ENCODE results near the gene ZNF844.
"Not testable (repeated sequence)": the region's sequence is repeated elsewhere in the genome, so short reads cannot be mapped to it uniquely, and the experiment has no call there.

ZNF844 gene

DNA sequence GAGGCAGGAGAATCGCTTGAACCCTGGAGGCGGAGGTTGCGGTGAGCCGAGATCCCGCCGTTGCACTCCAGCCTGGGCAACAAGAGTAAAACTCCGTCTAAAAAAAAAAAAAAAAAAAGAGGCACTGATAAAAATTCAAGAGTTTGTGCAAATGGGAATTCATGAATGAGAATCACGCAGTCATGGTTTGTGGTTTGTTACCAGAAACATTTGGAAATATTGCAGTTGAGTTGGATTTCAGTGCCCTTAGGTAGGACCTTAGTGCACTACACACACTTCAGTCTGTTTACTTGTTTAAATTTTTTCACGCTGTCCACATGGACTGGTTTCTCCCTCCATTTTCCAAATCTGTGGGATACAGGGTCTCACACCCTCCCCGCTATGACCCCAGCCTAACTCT is 28.4 kb downstream of the ZNF844 start:
- DNase-seq: no peak

DNA sequence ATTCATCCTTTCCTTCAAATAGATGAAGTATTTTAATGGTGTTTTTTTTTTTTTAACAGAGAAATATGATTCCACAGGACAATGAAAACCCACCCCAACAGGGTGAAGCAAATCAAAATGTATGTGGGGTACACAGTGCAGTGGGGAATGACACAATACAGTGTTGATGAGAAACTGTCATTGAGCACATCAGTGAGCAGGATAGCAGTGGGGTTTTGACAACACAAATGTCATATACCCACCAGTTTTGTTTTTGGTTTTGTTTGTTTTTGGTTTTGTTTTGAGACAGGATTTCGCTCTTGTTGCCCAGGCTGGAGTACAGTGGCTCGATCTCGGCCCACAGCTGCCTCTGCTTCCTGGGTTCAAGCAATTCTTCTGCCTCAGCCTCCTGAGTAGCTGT is 29.2 kb downstream of the ZNF844 start:
- no peak for DNase-seq

DNA sequence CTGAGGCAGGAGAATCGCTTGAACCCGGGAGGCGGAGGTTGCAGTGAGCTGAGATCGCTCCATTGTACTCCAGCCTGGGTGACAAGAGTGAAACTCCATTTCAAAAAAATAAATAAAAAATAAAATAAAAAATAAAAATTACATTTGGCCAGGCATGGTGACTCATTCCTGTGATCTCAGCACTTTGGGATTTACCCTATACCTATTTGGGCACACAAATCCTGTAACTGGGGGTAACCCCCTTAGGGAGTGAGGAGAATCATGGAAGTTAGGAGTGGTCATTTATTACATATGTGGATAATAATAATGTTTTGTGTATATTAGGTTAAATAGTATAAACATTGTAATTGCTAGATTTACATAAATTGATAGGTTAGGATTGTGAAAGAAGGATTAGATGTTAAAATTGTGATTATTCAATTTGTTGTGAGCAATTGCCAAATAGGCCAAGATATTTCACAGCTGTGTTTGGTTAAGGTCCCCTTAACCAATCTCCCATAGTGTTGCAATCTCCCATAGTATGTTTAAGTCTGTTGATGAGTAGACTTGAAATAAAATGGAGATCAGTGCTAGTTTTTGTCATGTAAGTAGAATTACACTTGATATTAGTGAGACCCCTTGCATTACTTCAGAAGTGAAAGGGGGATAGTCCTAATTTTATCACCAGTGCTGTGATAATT is 30.7 kb downstream of the ZNF844 start:
- DNase-seq: no peak

GRCh38 chr19:12098040-12098439 is 33.5 kb downstream of the ZNF844 start:
- no peak for DNase-seq

DNA sequence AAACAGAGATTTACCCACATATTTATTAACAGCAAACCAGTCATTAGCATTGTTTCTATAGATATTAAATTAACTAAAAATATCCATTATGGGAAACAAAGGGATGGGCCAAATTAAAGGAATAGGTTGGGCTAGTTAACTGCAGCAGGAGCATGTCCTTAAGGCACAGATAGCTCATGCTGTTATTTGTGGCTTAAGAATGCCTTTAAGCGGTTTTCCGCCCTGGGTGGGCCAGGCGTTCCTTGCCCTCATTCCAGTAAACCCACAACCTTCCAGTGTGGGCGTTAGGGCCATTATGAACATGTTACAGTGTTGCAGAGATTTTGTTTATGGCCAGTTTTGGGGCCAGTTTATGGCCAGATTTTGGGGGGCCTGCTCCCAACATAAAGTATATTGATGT is 39.4 kb downstream of the ZNF844 start:
- DNase-seq: not testable (repeated sequence)

GRCh38 chr19:12111176-12111575 is 46.6 kb downstream of the ZNF844 start:
- no peak for DNase-seq

DNA sequence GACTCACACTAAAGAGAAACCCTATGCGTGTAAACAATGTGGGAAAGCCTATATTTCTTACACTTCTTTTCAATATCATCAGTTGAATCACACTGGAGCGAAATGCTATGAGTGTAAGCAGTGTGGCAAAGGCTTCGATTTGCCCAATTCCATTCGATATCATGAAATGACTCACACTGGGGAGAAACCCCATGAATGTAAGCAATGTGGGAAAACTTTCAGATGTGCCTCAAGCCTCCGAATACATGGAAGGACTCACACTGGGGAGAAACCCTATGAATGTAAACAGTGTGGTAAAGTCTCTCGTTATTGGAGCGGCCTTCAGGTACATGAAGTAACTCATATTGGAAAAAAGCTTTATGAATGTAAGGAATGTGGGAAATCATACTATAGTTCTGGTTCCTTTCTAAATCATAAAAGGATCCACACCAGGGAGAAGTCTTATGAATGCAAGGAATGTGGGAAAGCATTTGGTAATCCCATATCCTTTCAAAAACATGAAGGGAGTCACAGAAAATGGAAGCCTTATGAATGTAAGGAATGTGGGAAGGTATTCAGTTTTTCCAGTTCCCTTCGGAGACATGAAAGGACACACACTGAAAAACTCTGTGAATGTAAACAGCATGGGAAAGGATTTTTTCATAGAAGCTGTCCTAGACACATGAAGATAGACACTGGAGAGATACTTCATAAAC is 47.6 kb downstream of the ZNF844 start:
- DNase-seq: no peak

- no peak for DNase-seq
Observed at GRCh38 chr19:12112701-12113100, 48.2 kb downstream of the ZNF844 start.

- no peak for DNase-seq
Observed at GRCh38 chr19:12113121-12113520, 48.6 kb downstream of the ZNF844 start.

DNA sequence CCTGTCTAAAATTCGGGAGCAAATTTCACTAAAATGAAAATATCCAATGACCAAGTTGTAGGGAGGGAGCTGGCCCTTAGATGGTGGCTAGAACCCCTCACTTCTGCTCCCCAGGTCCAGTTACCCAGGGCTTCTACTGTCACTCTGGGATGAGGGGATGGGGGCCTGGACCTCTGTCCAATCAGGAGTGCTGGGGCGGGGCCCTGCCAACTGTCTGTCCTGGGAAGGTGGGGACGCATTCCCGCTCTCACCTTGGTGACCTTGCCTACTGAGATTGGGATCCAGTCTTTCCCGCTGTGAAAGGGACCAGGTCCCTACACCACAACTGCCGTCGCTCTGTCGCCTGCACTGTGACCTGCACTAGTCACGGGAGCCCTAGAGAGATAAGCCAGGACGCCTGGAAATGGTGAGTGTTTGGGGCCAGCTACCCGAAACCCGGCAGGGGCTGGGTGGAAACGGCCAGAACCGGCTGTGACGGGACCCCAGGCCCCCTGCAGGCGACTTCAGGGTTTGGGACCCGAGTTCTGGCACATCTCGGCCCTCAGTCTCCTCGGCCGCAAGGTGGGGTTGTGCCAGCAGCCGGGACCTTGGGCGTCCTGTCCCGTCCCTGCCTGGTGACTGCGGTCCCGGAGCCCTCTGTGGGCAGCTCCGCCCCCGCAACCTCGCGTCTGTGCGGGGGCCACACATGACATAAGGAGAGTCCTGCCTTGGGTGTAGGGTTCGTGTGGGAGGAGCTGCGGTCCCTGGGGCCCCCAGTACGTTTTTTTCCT is 52.9 kb downstream of the ZNF844 start:
- DNase-seq: no peak

DNA sequence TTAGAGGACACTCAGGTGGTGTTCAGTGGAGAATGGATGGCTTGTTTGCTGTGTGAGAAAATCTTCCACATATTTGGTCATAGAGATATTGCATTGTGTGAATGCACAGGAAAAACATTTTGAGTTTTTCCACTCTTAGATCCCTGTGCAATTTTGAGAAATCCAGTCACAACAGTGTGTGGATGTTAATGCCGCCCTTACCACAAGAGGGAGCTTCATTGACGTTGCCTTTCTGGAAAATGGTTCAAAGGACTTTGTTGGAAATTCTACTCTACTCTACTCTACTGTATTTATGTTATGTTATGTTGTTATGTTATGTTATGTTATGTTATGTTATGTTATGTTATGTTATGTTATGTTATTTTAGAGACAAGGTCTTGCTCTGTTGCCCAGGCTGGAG is 62.2 kb downstream of the ZNF844 start:
- peak; percentile 26 for DNase-seq
